CD4-positive, alpha-beta T cell treated with Interferon gamma for 1 hour (primary cell): ENCODE results near the gene PPA1.
A peak's percentile ranks its signal among the peaks of the same experiment; 100 is the strongest.
"Not testable (repeated sequence)": the region's sequence is repeated elsewhere in the genome, so short reads cannot be mapped to it uniquely, and the experiment has no call there.

Source experiments
- DNase-seq: peaks from one replicate; pipeline ENCODE4 v3.0.0-alpha.2; 2020

The PPA1 gene

GRCh38 chr10:70167246-70167645, 66.0 kb downstream of the PPA1 start:
- no peak for DNase-seq

- DNase-seq: no peak
These were observed 66.8 kb downstream of the PPA1 start for GRCh38 chr10:70166394-70166793.

GRCh38 chr10:70164163-70164562, 69.1 kb downstream of the PPA1 start:
- no peak for DNase-seq

GRCh38 chr10:70163448-70163847, 69.8 kb downstream of the PPA1 start:
- no peak for DNase-seq

- peak; percentile 31 for DNase-seq
These were observed 70.4 kb downstream of the PPA1 start for GRCh38 chr10:70162892-70163201.

GRCh38 chr10:70162151-70162891, 70.9 kb downstream of the PPA1 start:
- no peak for DNase-seq

GRCh38 chr10:70160798-70161197, 72.4 kb downstream of the PPA1 start:
- DNase-seq: no peak

- DNase-seq: not testable (repeated sequence)
These were observed 73.9 kb downstream of the PPA1 start for GRCh38 chr10:70159366-70159765.

GRCh38 chr10:70158113-70158512, 75.1 kb downstream of the PPA1 start:
- DNase-seq: no peak

- DNase-seq: no peak
These were observed 77.9 kb downstream of the PPA1 start for GRCh38 chr10:70155255-70155838.
